ENCODE results near the gene SUSD1. TPM values are rescaled to one million over a fixed set of nuclear protein-coding genes. Genes with fewer than 3 reads are reported as not detected.

Gene SUSD1
- total and polyA plus RNA-seq, 2 donors (not counting 1 experiment from before 2014, with no cell fraction given), result 5.7 to 7.5 TPM

DNA sequence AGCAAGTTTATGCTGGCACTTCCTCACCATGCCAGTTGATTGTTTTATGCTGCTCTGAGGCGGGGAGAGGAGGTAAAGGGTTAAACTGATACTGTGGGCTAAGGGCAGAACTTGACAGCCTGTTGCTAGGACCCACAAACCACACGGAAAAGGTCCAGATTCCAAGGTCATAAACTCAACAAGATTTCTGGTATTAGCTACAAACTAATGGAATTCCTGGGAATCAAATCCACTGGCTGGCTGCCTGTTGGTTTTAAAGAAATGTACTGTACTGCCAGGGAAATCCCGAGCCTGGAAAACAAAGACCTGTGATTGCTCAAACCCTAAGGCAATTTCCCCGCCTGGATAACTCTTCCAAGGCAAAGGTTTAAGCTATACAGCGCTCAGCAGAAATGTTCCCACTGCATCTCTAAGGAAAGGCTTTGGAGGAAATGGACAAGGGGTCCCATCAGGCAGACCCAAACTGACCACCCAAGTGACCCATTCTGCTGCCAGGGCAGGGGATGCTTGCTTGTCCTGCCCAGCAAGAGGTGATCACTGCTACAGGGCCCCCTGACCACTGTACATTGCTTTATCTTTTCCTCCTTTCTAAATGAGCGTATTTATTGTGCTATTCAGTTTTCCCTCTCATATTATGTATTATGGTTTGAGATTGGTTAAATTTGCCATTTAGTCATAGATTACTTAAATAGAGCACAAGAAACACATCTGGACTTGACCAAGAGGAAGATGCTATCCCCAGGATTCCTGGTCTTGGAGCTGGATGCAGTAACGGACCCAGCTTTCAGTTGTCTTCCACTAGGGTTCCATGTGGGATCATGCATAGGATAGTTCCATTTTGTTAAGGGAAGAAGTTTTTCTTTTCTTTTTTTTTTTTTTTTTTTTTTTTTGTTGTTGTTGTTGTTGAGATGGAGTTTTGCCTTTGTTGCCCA lies 124.3 kb downstream of the SUSD1 start:
- no peaks in the 10 kb centered on the region for H3K27me3 Mint-ChIP-seq
- POLR2A ChIA-PET, result interaction anchor here (0.7 kb wide), 1 partner anchor 102 kb away, joined by 13 read pairs; no protein-coding TSS in a partner anchor
- CTCF ChIA-PET, result interaction anchor here (1.0 kb wide), 1 partner anchor 46 kb away, joined by 3 read pairs; no protein-coding TSS in a partner anchor
- DNase-seq (no peak), ATAC-seq (ENCODE audit: low read depth) (no peak)
- Histone ChIP-seq H3K36me3 (replicated peaks in 1 of 2; ENCODE audit: control extremely low read depth in 1 of 2, control insufficient read depth in 1 of 2, extremely low read depth in 1 of 2, insufficient read depth in 2 of 2, low read length in 1 of 2) (no peaks in the 10 kb centered on the region), H3K27ac (ENCODE audit: low read length in 2 of 2) (no peak overlapping the region), H3K4me1 (ENCODE audit: control insufficient read depth in 2 of 2, insufficient read depth in 2 of 2, low read length in 2 of 2) (peaks cover 26 to 32% of the 10 kb centered on the region in 2 donors), H3K27me3 (replicated peaks in 1 of 4; ENCODE audit: control extremely low read depth in 1 of 4, control insufficient read depth in 3 of 4, insufficient read depth in 4 of 4, low read length in 3 of 4) (no peaks in the 10 kb centered on the region), H2AFZ (ENCODE audit: insufficient read depth, low read depth, low read length, poor library complexity, severe bottlenecking) (no peak overlapping the region), H3K9ac (ENCODE audit: low read length) (no peak overlapping the region), H3K4me3 (ENCODE audit: control extremely low read depth in 1 of 5, extremely low read depth in 1 of 5, insufficient read depth in 1 of 5, low read depth in 2 of 5, low read length in 4 of 5) (no peak overlapping the region), H3K9me3 (ENCODE audit: control extremely low read depth in 1 of 3, control insufficient read depth in 2 of 3, insufficient read depth in 1 of 3, low read length in 2 of 3) (peaks cover 0 to 10% (median 3%) of the 10 kb centered on the region in 3 donors), H4K20me1 (ENCODE audit: control insufficient read depth, insufficient read depth, low read length, poor library complexity, severe bottlenecking) (no peaks in the 10 kb centered on the region), H3K79me2 (ENCODE audit: control insufficient read depth, insufficient read depth, low read length) (no peaks in the 10 kb centered on the region), H3K4me2 (replicated peaks; ENCODE audit: low read depth, low read length, poor library complexity, severe bottlenecking) (no peak overlapping the region)
- no peak overlapping the region for H3K27ac Mint-ChIP-seq
- TF ChIP-seq, protein P1, sequence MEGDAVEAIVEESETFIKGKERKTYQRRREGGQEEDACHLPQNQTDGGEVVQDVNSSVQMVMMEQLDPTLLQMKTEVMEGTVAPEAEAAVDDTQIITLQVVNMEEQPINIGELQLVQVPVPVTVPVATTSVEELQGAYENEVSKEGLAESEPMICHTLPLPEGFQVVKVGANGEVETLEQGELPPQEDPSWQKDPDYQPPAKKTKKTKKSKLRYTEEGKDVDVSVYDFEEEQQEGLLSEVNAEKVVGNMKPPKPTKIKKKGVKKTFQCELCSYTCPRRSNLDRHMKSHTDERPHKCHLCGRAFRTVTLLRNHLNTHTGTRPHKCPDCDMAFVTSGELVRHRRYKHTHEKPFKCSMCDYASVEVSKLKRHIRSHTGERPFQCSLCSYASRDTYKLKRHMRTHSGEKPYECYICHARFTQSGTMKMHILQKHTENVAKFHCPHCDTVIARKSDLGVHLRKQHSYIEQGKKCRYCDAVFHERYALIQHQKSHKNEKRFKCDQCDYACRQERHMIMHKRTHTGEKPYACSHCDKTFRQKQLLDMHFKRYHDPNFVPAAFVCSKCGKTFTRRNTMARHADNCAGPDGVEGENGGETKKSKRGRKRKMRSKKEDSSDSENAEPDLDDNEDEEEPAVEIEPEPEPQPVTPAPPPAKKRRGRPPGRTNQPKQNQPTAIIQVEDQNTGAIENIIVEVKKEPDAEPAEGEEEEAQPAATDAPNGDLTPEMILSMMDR (IDR thresholded peaks at IDR 0.05), result no peak
- no peak for TF ChIP-seq EZH2 (IDR thresholded peaks at IDR 0.05; ENCODE audit: borderline replicate concordance, insufficient read depth, low read depth, low read length, poor library complexity, severe bottlenecking)
- 92% methylated on average over 2 of the region's 7 CpGs for WGBS (ENCODE audit: insufficient coverage)
- H3K4me3 Mint-ChIP-seq, result no peak overlapping the region
- H3K9me3 Mint-ChIP-seq (ENCODE audit: insufficient read depth), result peaks cover 2% of the 10 kb centered on the region
- H3K4me1 Mint-ChIP-seq, result peaks cover 48% of the 10 kb centered on the region
- intact Hi-C loops (cut with micrococcal nuclease), result no loop called here

All from B cell (primary cell).